ENCODE data around the gene CTXN2.

DNA sequence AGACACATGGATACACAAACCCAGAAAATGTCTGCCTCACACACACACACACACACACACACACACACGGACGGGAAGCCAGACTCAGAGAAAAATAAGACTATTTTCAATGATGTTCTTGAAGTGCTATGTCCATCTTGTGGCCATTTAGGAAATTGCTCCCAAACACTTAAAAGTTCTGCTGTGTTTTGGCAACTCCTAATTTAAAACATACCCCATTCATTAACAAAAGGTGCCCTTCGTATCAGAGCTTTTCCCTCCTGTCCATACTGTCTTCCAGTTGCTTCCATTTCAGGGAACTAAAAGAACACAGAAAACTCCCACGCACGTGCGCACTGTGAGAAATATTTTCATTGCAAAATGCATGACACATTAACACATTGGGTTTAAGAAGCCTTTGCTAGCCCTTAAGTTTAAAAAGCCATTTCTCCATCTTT is 59.2 kb downstream of the CTXN2 start:
- TF ChIP-seq, protein P1, sequence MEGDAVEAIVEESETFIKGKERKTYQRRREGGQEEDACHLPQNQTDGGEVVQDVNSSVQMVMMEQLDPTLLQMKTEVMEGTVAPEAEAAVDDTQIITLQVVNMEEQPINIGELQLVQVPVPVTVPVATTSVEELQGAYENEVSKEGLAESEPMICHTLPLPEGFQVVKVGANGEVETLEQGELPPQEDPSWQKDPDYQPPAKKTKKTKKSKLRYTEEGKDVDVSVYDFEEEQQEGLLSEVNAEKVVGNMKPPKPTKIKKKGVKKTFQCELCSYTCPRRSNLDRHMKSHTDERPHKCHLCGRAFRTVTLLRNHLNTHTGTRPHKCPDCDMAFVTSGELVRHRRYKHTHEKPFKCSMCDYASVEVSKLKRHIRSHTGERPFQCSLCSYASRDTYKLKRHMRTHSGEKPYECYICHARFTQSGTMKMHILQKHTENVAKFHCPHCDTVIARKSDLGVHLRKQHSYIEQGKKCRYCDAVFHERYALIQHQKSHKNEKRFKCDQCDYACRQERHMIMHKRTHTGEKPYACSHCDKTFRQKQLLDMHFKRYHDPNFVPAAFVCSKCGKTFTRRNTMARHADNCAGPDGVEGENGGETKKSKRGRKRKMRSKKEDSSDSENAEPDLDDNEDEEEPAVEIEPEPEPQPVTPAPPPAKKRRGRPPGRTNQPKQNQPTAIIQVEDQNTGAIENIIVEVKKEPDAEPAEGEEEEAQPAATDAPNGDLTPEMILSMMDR (IDR thresholded peaks at IDR 0.05), result peak; percentile 53
- no peak for TF ChIP-seq EZH2 (IDR thresholded peaks at IDR 0.05; ENCODE audit: borderline replicate concordance, insufficient read depth, low read depth, low read length, poor library complexity, severe bottlenecking)
